DMS 273 (cell line): ENCODE data around the gene FGFBP2.
"Not testable (repeated sequence)": the region's sequence is repeated elsewhere in the genome, so short reads cannot be mapped to it uniquely, and the experiment has no call there.

ENCODE experiments used
- DNase-seq: peaks from one replicate; lab custom pipeline; 2025; ENCODE audit not compliant: unreplicated experiment; lab: John Stamatoyannopoulos, UW

FGFBP2 gene

DNA sequence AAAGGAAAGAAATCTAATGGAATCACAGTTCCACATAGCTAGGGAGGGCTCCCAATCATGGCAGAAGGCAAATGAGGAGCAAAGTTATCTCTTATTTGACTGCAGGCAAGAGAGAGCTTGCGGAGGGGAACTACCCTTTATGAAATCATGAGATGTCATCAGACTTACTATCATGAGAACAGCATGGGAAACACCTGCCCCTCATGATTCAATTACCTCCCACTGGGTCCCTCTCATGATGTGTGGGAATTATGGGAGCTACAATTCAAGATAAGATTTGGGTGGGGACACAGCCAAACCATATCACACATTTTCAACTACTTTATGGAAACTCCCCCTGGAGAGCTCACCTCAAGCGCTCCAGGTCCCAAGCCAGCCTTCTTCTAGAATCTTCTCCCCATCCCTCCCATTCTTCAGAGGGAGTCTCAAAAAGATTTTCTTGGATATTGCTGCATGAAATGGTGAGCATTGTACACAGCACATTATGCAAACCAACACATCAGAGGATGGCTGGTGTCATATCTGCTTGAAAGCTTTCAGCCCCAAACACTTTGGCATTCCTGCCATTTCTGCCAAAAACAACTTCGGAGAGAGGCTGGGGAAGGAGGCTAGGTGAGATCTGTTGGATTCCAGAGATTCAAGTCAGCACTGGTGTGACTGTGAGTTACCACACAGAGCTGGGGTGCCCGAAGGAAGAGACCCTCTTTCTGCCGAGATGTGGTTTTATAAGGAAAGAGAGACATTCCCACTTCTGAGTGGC is 31.3 kb downstream of the FGFBP2 start:
- no peak for DNase-seq

DNA sequence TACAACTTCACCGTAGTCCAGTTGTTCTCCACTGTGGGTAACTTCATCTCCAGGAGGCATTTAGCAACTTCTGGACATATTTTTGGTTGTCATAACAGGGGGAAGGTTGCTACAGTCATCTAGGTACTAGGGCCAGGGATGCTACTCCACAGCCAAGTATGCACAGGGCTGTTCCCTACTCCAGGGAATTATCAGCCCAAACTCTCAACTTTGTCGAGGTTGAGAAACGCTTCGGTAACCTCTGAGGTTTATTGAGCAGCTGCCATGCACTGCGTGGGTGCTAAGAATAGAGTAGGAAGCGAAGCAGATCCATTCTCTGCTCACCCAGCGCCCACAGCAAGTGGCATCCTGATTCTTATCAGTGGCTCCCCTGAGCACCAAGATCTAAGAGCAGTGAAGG is 32.7 kb downstream of the FGFBP2 start:
- DNase-seq: no peak

GRCh38 chr4:15929540-15929939 is 33.4 kb downstream of the FGFBP2 start:
- DNase-seq: no peak

DNA sequence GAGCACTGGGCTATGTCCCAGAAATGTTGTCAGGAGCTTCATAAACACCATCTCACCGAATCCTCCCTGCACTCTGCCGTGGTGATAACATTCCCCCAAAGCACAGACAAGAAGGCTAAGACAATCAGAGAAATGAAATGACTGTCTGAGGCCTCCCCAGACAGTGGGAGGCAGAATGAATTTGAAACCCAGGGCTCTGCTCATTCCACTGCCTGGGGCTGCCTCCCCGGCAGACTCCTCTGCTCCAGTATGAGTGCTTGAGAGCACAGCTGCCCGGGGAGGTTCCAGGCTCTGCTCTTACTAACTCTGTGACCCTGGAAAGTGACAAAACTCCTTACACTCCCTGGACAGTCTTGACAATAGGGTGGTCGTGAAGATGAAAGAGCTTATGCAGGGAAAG is 34.1 kb downstream of the FGFBP2 start:
- DNase-seq: no peak

GRCh38 chr4:15926486-15926885 is 36.5 kb downstream of the FGFBP2 start:
- DNase-seq: no peak

GRCh38 chr4:15925830-15926229 is 37.1 kb downstream of the FGFBP2 start:
- no peak for DNase-seq

GRCh38 chr4:15921592-15921932 is 41.4 kb downstream of the FGFBP2 start:
- no peak for DNase-seq

- peak; percentile 3 for DNase-seq
These were observed 42.0 kb downstream of the FGFBP2 start for GRCh38 chr4:15920723-15921591.

GRCh38 chr4:15918484-15919129 is 44.4 kb downstream of the FGFBP2 start:
- no peak for DNase-seq

GRCh38 chr4:15917297-15917696 is 45.7 kb downstream of the FGFBP2 start:
- DNase-seq: no peak

GRCh38 chr4:15916358-15916757 is 46.6 kb downstream of the FGFBP2 start:
- not testable (repeated sequence) for DNase-seq

- no peak for DNase-seq
These were observed 48.2 kb downstream of the FGFBP2 start for GRCh38 chr4:15914736-15915135.

GRCh38 chr4:15914291-15914690 is 48.7 kb downstream of the FGFBP2 start:
- no peak for DNase-seq

DNA sequence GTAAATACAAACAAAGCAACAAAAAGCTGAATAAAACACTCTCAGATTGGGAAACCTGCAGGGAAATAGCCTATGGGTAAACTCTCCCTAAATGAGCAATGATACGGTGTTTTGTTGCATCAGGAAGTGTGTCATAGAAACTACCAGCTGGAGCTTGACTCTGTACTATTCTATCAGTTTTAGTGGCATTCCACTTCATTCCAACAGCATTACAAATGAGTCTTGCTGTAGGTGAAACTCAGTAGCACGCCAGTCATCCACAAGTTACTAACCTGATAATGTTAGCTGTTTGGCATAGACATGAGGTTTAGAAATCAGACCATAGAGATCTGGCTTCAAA is 49.4 kb downstream of the FGFBP2 start:
- no peak for DNase-seq

GRCh38 chr4:15912961-15913630 is 49.9 kb downstream of the FGFBP2 start:
- no peak for DNase-seq

DNA sequence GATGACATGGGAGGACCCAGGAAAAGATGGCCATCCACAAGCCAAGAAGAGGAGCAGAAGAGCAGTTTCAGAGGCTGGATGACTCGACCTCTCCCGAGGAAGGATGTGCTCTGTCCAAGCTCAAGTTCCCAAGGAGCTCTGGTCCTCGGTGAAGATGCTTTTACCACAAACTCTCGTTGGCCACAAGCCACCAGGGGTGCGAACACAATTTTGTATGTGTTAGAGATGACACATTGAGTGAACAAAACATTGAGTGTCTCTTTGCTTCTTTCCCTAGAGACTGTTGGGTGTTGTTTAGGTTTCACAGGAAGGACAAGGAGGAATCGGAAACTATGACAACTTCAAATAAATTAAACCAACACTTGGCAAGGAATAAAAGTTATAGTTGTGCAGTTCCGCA is 50.7 kb downstream of the FGFBP2 start:
- DNase-seq: no peak
